IMR-90 (cell line): ENCODE data around the gene PTPRK. TPM values are rescaled to one million over a fixed set of nuclear protein-coding genes. Genes with fewer than 3 reads are reported as not detected.

ENCODE experiments used
- ATAC-seq: fragments of 200-7000 bp; cut with Tn5 transposase; 2 replicates; pipeline ENCODE4 v1.9.1; 2020; ENCODE audit warnings: low read depth, mild to moderate bottlenecking, moderate library complexity
- BruUV-seq: library from RNA; stranded (reverse); fragments of 400-500 nt; replicated peaks from 2 replicates; lab custom pipeline; 2021; lab: Mats Ljungman, UMichigan
- CTCF ChIA-PET: fragments of 300-600 bp; formaldehyde crosslinking; extraction: SDS; loops from one replicate; lab custom pipeline; 2021; ENCODE audit warnings: antibody characterized with exemption; lab: Yijun Ruan, JAX
- POLR2A ChIA-PET: fragments of 300-600 bp; sonication (Branson Sonifier 250); formaldehyde crosslinking; loops from one replicate; lab custom pipeline; 2022; ENCODE audit warnings: antibody characterized with exemption; ENCODE audit not compliant: unreplicated experiment; lab: Charles Lee
- DNase-seq: peaks from one replicate; pipeline ENCODE4 v3.0.0; 2013
- H2AFZ ChIP-seq: replicated peaks from 2 replicates; pipeline ENCODE3; 2013; ENCODE audit warnings: low read length, mild to moderate bottlenecking; ENCODE audit not compliant: poor library complexity
- H2AK5ac ChIP-seq: 2 replicates; pipeline ENCODE4 v1.6.1; 2013; ENCODE audit warnings: low read depth, low read length, inconsistent platforms
- H2AK9ac ChIP-seq: replicated peaks from 2 replicates; pipeline ENCODE3; 2013; ENCODE audit warnings: mild to moderate bottlenecking, low read depth, low read length, moderate library complexity; ENCODE audit not compliant: poor library complexity
- H2BK120ac ChIP-seq: 2 replicates; pipeline ENCODE4 v1.6.1; 2013; ENCODE audit warnings: low read depth, low read length, inconsistent platforms
- H2BK15ac ChIP-seq: 3 replicates; pipeline ENCODE4 v1.6.1; 2013; ENCODE audit warnings: low read depth, low read length, inconsistent platforms
- H2BK20ac ChIP-seq: 2 replicates; pipeline ENCODE4 v1.6.1; 2013; ENCODE audit warnings: low read depth, mild to moderate bottlenecking, inconsistent platforms, low read length, moderate library complexity
- H2BK5ac ChIP-seq: 2 replicates; pipeline ENCODE4 v1.6.1; 2013; ENCODE audit warnings: mild to moderate bottlenecking, low read depth, low read length, inconsistent platforms; ENCODE audit not compliant: poor library complexity, severe bottlenecking
- H3K14ac ChIP-seq: replicated peaks from 2 replicates; pipeline ENCODE4 v1.6.1; 2013; ENCODE audit warnings: low read depth, low read length, inconsistent platforms
- H3K18ac ChIP-seq: 2 replicates; pipeline ENCODE4 v1.6.1; 2013; ENCODE audit warnings: low read depth, low read length, control low read depth
- H3K23ac ChIP-seq: 2 replicates; pipeline ENCODE4 v1.6.1; 2013; ENCODE audit warnings: low read depth, low read length, inconsistent platforms
- H3K27ac ChIP-seq: 2 replicates; pipeline ENCODE4 v1.5.1; 2013; ENCODE audit warnings: mild to moderate bottlenecking, control low read depth, low read length; ENCODE audit not compliant: insufficient read depth
- H3K27me3 ChIP-seq: 2 replicates; pipeline ENCODE4 v1.6.1; 2013; ENCODE audit warnings: low read length; ENCODE audit not compliant: control insufficient read depth, insufficient read depth
- H3K36me3 ChIP-seq: 2 replicates; pipeline ENCODE4 v1.6.1; 2013; ENCODE audit warnings: low read length, mixed read lengths; ENCODE audit not compliant: control insufficient read depth, insufficient read depth
- H3K4ac ChIP-seq: 2 replicates; pipeline ENCODE4 v1.6.1; 2013; ENCODE audit warnings: low read depth, low read length, inconsistent platforms
- H3K4me1 ChIP-seq: 2 replicates; pipeline ENCODE4 v1.6.1; 2013; ENCODE audit warnings: low read length, mixed read lengths; ENCODE audit not compliant: control insufficient read depth, insufficient read depth
- H3K4me2 ChIP-seq: 2 replicates; pipeline ENCODE4 v1.6.1; 2013; ENCODE audit warnings: low read depth, mild to moderate bottlenecking, control low read depth, low read length, moderate library complexity
- H3K4me3 ChIP-seq: 2 replicates; pipeline ENCODE4 v1.5.1; 2013; ENCODE audit warnings: low read depth, mild to moderate bottlenecking, control low read depth, low read length, moderate library complexity; ENCODE audit not compliant: insufficient read depth
- H3K56ac ChIP-seq: 2 replicates; pipeline ENCODE4 v1.6.1; 2013; ENCODE audit warnings: low read length, inconsistent platforms; ENCODE audit not compliant: insufficient read depth; ENCODE audit errors: extremely low read depth
- H3K79me1 ChIP-seq, 2 experiments: 2 replicates each; pipeline ENCODE4 v1.6.1; 2013; ENCODE audit warnings: low read length in 2 of 2, inconsistent platforms in 1 of 2, low read depth in 1 of 2
- H3K9ac ChIP-seq: 2 replicates; pipeline ENCODE4 v1.6.1; 2013; ENCODE audit warnings: low read depth, low read length, control low read depth
- H3K9me1 ChIP-seq: 2 replicates; pipeline ENCODE4 v1.6.1; 2013; ENCODE audit warnings: low read length, inconsistent platforms; ENCODE audit not compliant: insufficient read depth
- H3K9me3 ChIP-seq: 2 replicates; pipeline ENCODE4 v1.6.1; 2013; ENCODE audit warnings: low read length; ENCODE audit not compliant: control insufficient read depth, insufficient read depth
- H4K20me1 ChIP-seq: 2 replicates; pipeline ENCODE4 v1.6.1; 2013; ENCODE audit warnings: low read length, inconsistent platforms; ENCODE audit not compliant: insufficient read depth
- H4K5ac ChIP-seq: 2 replicates; pipeline ENCODE4 v1.6.1; 2013; ENCODE audit warnings: mild to moderate bottlenecking, low read depth, low read length, control low read depth
- H4K8ac ChIP-seq, 2 experiments: 2 replicates each; pipeline ENCODE4 v1.6.1; 2013; ENCODE audit warnings: low read depth in 2 of 2, low read length in 2 of 2, control low read depth in 1 of 2, inconsistent platforms in 1 of 2
- H4K91ac ChIP-seq: 2 replicates; pipeline ENCODE4 v1.6.1; 2013; ENCODE audit warnings: low read depth, low read length, inconsistent platforms; ENCODE audit not compliant: insufficient read depth
- BHLHE40 ChIP-seq: fragments of 150-350 bp; IDR thresholded peaks from 2 replicates; pipeline ENCODE4 v1.6.1; 2016; ENCODE audit warnings: mild to moderate bottlenecking, low read depth, low read length
- MAFK ChIP-seq: IDR thresholded peaks from 2 replicates; pipeline ENCODE4 v1.6.1; 2012; ENCODE audit warnings: low read depth, low read length, improper control_type of control experiment
- MXI1 ChIP-seq: IDR thresholded peaks from 2 replicates; pipeline ENCODE4 v1.6.1; 2012; ENCODE audit warnings: low read depth, mild to moderate bottlenecking, low read length, moderate library complexity, borderline replicate concordance
- NFE2L2 ChIP-seq: fragments of 150-350 bp; IDR thresholded peaks from 2 replicates; pipeline ENCODE4 v1.6.1; 2016; ENCODE audit warnings: low read depth, mild to moderate bottlenecking, low read length
- RAD21 ChIP-seq: IDR thresholded peaks from 2 replicates; pipeline ENCODE4 v1.6.1; 2012; ENCODE audit warnings: low read length, improper control_type of control experiment
- SMC3 ChIP-seq: fragments of 150-350 bp; IDR thresholded peaks from 2 replicates; pipeline ENCODE4 v1.6.1; 2016; ENCODE audit warnings: low read depth, mild to moderate bottlenecking, antibody characterized with exemption, low read length, moderate library complexity
- USF2 ChIP-seq: fragments of 150-350 bp; IDR thresholded peaks from 2 replicates; pipeline ENCODE4 v1.6.1; 2017; ENCODE audit warnings: mild to moderate bottlenecking, antibody characterized with exemption, low read length, low read depth
- WGBS, 2 experiments: methylation state at CpG; one replicate each; pipeline versions ENCODE4 v1.1.5 to v1.1.7; 2013; ENCODE audit warnings: missing lambda C conversion rate in 2 of 2; ENCODE audit not compliant: insufficient read length in 1 of 2; ENCODE audit errors: extremely low coverage in 2 of 2; 5-methylcytosine and 5-hydroxymethylcytosine counted together
- dilution Hi-C: fragments of 300-500 bp; cut with HindIII; formaldehyde crosslinking; loops from one replicate; pipeline ENCODE4 v1.14.3; 2018; ENCODE audit warnings: low sequenced_read_pairs; ENCODE audit not compliant: unreplicated experiment
- in situ Hi-C: fragments of 300-500 bp; cut with MboI; formaldehyde crosslinking; loops from 3 replicates; pipeline ENCODE4 v1.14.3; 2019; ENCODE audit warnings: low sequenced_read_pairs, inconsistent platforms, mixed read lengths
- intact Hi-C: fragments of 100-400 bp; cut with micrococcal nuclease; formaldehyde crosslinking; loops from 2 replicates; pipeline ENCODE4 v1.10.0; 2022
- polyA plus RNA-seq, 3 experiments: library from polyadenylated mRNA; depleted of rRNA; stranded (reverse); fragments of >200 nt; gene quantifications; 2 replicates each; pipeline ENCODE4 v1.2.3, GENCODE V29; 2012; ENCODE audit warnings: low replicate concordance in 1 of 3
- total RNA-seq: library from RNA; depleted of rRNA; stranded (reverse); fragments of >200 nt; gene quantifications from 2 replicates; pipeline ENCODE4 v1.2.3, GENCODE V29; 2012
- TF ChIP-seq, protein P1 (sequence below): fragments of 150-350 bp; IDR thresholded peaks from 2 replicates; pipeline ENCODE4 v1.6.1; 2016; ENCODE audit warnings: low read depth, mild to moderate bottlenecking, low read length, moderate library complexity, borderline replicate concordance

Gene PTPRK
- total and polyA plus RNA-seq, 2 of the 4 experiments (the other 2 are of a cell fraction): 18.0 to 80.8 TPM

DNA sequence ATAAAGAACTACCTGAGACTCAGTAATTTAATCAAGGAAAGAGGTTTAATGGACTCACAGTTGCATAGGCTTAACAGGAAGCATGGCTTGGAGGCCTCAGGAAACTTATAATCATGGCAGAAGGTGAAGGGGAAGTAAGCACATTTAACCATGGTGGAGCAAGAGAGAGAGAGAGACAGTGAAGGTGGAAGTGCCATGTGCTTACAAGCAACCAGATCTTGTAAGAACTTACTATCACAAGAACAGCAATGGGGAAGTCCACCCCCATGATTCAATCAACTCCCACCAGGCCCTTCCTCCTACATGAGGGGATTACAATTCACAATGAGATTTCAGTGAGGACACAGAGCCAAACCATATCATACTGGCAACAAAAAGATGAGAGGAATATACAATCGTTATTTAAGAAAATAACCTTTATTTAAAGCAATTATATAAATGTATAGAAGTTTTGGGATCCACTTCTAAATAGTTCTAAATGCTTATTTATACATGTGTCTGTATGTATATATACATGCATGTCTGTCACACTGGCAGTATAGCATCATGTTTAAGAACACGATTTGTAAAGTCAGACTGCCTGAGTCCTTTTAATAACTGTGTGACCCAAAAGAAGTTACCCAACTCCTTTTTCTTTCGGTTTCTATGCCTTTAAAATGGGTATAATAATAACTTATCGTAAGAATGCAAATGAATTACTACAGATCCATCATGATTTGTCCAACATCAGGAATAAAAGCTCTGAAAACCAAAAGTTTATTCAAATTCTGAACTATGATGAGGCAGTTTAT lies 363.9 kb downstream of the PTPRK start:
- Histone ChIP-seq H3K79me1 (peaks cover 2 to 3% of the 10 kb centered on the region in 2 experiments; a peak in 2 of 4 replicates), H2AK5ac (no peak overlapping the region), H2BK20ac (no peak overlapping the region), H2BK120ac (no peak overlapping the region), H3K4me2 (no peak overlapping the region), H3K56ac (no peak overlapping the region), H3K9ac (no peak overlapping the region), H3K4ac (no peak overlapping the region), H3K9me3 (no peaks in the 10 kb centered on the region), H3K14ac (no peak overlapping the region), H3K23ac (peak overlapping the region; percentile 7; the same call in 1 of the 2 replicates), H2BK15ac (no peak overlapping the region), H4K5ac (no peak overlapping the region), H3K27ac (no peak overlapping the region), H3K18ac (no peak overlapping the region), H3K27me3 (no peaks in the 10 kb centered on the region), H4K91ac (no peak overlapping the region), H2AK9ac (no peak overlapping the region), H4K8ac (no peak overlapping the region), H2BK5ac (no peak overlapping the region), H4K20me1 (no peaks in the 10 kb centered on the region; the same call in 1 of the 2 replicates), H3K4me1 (no peaks in the 10 kb centered on the region), H2AFZ (no peak overlapping the region), H3K9me1 (no peaks in the 10 kb centered on the region), H3K36me3 (no peaks in the 10 kb centered on the region), H3K4me3 (no peak overlapping the region)
- intact Hi-C loops: no loop called here
- no peak for DNase-seq
- ChIA-PET CTCF (no interaction called here), POLR2A (no interaction called here)
- ATAC-seq: no peak
- in situ Hi-C loops: no loop called here
- dilution Hi-C loops: no loop called here
- TF ChIP-seq BHLHE40 (no peak), NFE2L2 (no peak), MXI1 (no peak), RAD21 (no peak), MAFK (no peak), SMC3 (no peak), USF2 (no peak)
- TF ChIP-seq, protein P1, sequence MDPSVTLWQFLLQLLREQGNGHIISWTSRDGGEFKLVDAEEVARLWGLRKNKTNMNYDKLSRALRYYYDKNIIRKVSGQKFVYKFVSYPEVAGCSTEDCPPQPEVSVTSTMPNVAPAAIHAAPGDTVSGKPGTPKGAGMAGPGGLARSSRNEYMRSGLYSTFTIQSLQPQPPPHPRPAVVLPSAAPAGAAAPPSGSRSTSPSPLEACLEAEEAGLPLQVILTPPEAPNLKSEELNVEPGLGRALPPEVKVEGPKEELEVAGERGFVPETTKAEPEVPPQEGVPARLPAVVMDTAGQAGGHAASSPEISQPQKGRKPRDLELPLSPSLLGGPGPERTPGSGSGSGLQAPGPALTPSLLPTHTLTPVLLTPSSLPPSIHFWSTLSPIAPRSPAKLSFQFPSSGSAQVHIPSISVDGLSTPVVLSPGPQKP: no peak
- BruUV-seq: no TSS peak
- no CpG with 5 or more reads among the region's 4 CpGs for WGBS, 2 experiments
